DMS 273 (cell line): Measurements from ENCODE around the gene LRRC45.

ENCODE experiments used
- DNase-seq: peaks from one replicate; lab custom pipeline; 2025; ENCODE audit not compliant: unreplicated experiment; lab: John Stamatoyannopoulos, UW

The LRRC45 gene

DNA sequence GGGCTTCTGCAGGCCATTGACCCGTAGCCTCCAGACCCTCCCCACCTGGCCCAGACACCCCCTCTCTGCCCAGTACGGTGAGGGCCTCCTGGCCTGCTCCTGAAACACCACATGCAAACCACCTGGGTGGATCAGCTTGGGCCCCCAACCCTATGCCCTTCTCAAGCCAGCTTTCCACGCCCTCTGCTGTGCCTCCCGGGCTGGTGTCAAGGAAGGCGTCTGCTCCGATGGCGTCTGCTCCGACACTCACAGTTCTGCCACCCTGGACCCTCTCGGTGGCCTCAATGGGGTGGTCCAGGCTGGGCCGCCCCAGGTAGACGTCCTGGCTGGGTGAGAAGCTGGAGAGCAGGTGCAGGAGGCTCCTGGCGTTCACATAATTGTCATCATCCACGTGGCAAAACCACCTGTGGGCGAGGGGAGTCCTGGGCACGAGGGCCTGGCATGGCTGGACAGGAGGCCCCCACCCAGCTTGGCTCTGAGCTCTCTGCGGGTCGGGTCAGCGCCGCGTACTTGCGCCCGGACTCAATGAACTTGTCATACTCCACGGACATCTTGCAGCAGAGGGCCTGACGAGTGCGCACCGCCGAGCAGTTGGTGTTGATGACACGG is 27.2 kb downstream of the LRRC45 start:
- DNase-seq: no peak

DNA sequence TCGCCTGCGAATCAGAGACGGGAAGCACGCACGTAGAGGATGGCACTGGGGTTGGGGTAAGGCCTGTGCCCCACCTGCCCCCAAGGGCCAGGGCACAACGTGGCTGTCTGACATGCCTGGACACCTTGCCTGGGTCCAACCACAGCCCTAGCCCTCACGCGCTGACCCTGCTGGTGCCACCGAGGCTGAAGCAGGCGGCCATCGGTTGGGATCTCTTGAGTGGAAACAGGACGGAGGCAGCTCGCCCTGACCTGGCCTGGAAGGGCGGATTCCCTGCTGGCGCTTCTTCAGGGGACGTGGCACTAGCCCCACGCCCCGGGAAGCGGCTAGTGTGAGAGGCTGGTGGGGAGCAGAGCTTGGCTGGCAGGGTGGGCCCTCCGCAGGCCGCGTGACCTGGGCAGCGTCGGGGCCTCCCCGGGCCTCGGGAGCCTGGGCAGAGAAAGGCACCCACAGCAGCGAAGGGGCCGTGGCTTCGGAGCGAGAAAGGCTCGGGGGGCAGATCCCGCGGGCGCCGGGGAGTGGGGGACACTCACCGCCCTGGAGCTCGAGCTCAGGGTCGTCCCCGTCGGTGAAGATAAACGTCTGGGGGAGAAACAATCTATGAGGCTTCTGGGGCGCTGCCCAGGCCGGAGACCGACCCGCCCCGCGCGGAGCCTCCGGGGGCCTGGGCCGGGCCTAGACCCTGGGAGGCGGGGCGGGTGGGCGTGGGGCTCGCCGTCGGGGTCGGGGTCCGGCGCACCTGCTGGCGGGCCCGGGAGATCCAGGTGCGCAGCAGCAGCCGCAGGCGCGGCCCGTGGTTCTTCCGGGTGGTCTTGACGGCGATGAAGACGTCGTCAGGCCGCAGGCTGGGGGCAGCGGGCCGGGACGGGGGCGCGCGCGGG is 27.9 kb downstream of the LRRC45 start:
- no peak for DNase-seq

DNA sequence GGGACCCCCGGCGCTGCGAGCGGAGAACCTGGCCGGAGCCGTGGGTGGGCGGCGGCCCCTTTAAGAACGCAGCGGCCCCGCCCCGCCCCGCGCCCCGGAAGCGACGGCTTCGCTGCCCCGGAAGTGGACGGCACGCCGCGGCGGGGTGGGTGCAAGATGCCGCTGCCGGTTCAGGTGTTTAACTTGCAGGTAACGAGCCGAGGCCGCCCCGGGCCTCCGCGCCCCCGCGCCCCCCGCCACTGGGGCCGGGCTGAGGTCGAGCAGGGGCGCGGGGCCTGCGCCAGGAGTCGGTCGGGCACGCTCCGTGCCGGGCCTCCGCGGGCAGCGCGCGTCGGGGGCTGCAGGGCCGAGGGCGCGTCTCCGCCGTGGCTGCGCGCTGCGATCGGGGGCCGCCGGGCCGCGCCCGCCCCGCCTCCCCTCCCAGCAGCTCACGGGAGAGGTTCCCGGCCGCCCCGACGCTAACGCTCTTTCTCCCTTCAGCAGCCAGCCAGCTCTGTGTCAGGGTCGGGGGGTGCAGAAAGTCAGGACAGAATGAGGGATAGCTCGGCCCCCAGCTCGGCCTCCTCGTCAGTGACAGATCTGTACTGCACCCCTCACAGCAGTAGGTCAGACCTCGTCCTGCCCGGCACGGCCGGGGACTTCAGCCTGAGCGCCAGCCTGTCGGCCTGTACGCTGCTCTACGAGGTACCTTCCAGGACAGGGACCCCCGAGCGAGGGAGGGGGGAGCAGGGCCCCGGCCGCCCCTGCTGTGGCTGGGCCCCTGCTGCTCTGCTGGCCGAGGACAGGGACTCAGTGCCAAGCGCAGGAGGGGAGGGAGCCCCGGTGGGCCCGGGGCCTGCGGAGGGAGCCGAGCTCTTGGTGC is 28.9 kb downstream of the LRRC45 start, which contains the start of the genes GPS1 and RFNG:
TSS of gene GPS1 (plus strand) at position 123 of the 862 bp plus-strand sequence. CDS start at position 157, 34 bp downstream.
TSS of gene RFNG (minus strand) at position 36 of the 862 bp plus-strand sequence. CDS start 45 bp downstream, outside the sequence.
- peak; percentile 83 for DNase-seq

- DNase-seq: no peak
These were observed 29.5 kb downstream of the LRRC45 start for GRCh38 chr17:82052638-82053059.

GRCh38 chr17:82053130-82053529 is 30.0 kb downstream of the LRRC45 start:
- no peak for DNase-seq

GRCh38 chr17:82053556-82054263 is 30.6 kb downstream of the LRRC45 start:
- DNase-seq: no peak

- no peak for DNase-seq
These were observed 31.4 kb downstream of the LRRC45 start for GRCh38 chr17:82054351-82055022.

GRCh38 chr17:82055023-82055964 is 32.2 kb downstream of the LRRC45 start:
- DNase-seq: no peak

DNA sequence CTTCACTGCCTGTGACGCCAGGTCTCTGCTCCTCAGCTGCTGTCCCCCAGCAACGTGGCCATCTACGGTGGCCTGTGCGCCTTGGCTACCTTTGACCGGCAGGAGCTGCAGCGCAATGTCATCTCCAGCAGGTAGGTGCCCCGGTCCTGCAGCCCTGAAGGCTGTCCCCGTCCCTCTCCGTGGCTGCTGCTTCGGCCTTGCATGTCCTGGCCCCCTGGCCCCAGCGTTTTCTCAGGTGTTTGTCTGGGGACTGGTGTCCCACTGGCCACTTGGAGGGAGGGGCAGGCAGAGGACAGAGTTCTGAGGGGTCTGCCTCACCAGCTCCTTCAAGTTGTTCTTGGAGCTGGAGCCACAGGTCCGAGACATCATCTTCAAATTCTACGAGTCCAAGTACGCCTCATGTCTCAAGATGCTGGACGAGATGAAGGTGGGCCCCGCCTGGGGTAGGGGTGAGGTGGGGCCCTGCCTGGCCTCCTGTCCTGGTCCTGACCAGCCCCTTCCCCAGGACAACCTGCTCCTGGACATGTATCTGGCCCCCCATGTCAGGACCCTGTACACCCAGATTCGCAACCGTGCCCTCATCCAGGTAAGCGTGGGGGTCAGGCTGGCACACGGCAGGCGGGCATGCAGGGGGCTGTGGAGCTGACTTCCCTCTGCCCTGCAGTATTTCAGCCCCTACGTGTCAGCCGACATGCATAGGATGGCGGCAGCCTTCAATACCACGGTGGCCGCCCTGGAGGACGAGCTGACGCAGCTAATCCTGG is 33.0 kb downstream of the LRRC45 start:
- no peak for DNase-seq

DNA sequence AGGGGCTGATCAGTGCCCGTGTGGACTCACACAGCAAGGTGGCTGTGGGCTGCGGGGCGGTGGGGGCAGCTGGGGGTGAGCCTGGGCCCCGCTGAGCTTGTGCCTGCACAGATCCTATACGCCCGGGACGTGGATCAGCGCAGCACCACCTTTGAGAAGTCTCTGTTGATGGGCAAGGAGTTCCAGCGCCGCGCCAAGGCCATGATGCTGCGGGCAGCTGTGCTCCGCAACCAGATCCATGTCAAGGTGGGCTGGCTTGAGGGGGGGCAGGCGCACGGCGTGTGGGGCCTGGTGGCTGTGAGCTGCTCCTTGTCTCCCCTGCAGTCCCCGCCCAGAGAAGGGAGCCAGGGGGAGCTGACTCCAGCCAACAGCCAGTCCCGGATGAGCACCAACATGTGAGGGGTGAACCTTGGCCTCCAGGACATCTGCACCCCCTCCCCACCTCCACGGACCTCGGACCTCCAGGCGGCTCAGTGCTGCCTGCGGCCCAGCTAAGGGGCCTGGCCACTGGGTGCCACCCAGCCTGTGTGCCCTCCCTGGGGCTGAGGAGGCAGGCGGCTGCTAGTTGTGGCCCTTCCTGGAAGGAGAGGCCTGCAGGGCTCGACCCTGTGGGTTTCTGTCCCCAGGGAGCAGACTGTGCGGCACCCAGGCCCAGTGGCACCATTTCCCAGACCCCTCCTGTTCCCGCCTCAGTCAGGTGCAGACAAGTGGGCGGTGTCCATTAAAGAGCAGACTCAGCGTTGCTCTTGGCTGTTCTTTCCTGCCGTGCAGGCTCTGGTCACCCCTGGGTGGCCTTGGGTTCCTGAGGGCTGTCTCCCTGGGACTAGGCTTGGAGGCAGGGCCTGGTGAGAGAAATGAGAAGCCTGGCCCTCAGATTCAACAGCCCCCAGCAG is 33.9 kb downstream of the LRRC45 start:
- DNase-seq: no peak

GRCh38 chr17:82058230-82058854 is 35.2 kb downstream of the LRRC45 start:
- peak; percentile 56 for DNase-seq

DNA sequence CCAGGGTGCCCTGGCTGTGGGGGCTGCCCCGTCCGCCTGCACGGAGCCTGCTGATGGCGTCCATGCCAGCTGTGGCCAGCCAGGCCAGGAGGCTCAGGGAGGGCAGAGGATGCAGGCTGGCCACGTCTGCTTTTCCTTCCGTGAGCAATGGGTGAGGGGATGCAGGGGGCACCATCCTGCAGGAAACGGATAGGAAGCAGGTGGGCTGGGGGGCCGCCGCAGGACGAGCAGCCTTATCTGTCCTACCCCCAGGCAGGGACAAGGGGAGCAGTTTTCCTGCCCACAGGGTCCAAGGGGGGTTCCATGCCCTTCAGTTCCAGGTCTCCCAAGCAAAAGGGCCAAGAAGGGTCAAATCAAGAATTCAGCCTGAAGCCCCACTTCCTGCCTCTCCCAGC is 35.7 kb downstream of the LRRC45 start:
- no peak for DNase-seq

GRCh38 chr17:82059272-82060000 is 36.3 kb downstream of the LRRC45 start:
- DNase-seq: peak; percentile 58

GRCh38 chr17:82060001-82060380 is 36.9 kb downstream of the LRRC45 start:
- DNase-seq: no peak

DNA sequence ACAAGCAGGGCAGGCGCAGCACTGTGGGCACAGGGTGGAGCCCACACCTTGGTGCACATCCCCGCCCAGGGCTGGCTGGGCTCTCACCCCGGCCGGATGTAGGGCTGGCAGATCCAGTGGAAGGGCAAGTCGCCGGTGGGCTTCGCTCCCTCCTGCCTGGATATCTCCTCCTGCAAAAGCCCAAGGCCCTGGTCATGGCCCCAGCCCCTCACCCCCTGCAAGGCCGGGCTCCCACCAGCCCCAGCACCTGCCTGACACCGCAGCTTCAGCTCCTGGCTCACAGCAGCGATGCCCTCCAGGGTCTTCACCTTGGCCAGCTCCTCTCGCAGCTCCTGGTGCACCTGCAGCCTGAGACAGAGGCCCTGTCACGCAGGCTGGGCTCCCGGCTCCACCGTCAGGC is 37.5 kb downstream of the LRRC45 start:
- no peak for DNase-seq
